Fibroblast of villous mesenchyme (primary cell): Measurements from ENCODE around the gene EPB41L3. TPM values are rescaled to one million over a fixed set of nuclear protein-coding genes. Genes with fewer than 3 reads are reported as not detected.

Experiments
- DNase-seq: peaks from one replicate; pipeline ENCODE4 v3.0.0-alpha.2; 2010; ENCODE audit warnings: low read depth
- H3K4me3 ChIP-seq: 2 replicates; pipeline ENCODE4 v1.5.1; 2011; ENCODE audit warnings: low read depth, mild to moderate bottlenecking, low read length
- total RNA-seq: library from RNA; depleted of rRNA; stranded (reverse); fragments of >200 nt; gene quantifications from 2 replicates; pipeline ENCODE4 v1.2.3, GENCODE V29; 2012
- TF ChIP-seq, protein P1 (sequence below): IDR thresholded peaks from 2 replicates; pipeline ENCODE4 v1.5.1; 2012; ENCODE audit warnings: low read depth, mild to moderate bottlenecking, low read length; ENCODE audit not compliant: insufficient read depth

The EPB41L3 gene
- total RNA-seq, 1 donor, result 0.43 TPM

DNA sequence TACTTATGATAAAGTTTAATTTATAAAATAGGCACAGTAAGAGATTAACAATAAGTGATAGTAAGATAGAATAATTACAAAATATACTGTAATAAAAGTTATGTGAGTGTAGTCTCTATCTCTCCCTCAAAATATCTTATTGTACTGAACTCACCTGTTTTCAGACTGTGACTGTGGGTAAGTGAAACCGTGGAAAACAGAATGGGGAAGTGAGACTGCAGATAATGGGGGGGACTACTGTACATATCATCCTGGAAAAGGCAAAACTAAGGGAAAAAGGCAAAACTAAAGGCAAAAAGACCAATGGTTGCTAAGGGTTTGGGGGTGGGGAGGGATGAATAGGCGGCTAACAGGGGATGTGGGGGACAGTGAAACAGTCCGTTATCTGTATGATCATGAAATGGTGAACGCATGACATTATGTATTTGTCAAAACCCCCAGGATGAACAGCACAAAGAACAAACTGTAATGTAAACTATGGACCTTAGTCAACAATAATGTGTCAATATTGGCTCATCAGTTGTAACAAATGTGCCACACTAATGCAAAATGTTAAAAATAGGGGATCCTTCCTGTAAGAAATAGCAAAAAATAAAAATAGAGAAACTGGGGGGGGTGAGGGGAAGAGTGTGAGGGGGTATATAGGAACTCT is 93.8 kb downstream of the EPB41L3 start:
- H3K4me3 ChIP-seq, result no peak overlapping the region
- TF ChIP-seq, protein P1, sequence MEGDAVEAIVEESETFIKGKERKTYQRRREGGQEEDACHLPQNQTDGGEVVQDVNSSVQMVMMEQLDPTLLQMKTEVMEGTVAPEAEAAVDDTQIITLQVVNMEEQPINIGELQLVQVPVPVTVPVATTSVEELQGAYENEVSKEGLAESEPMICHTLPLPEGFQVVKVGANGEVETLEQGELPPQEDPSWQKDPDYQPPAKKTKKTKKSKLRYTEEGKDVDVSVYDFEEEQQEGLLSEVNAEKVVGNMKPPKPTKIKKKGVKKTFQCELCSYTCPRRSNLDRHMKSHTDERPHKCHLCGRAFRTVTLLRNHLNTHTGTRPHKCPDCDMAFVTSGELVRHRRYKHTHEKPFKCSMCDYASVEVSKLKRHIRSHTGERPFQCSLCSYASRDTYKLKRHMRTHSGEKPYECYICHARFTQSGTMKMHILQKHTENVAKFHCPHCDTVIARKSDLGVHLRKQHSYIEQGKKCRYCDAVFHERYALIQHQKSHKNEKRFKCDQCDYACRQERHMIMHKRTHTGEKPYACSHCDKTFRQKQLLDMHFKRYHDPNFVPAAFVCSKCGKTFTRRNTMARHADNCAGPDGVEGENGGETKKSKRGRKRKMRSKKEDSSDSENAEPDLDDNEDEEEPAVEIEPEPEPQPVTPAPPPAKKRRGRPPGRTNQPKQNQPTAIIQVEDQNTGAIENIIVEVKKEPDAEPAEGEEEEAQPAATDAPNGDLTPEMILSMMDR, result no peak
- DNase-seq, result no peak

- no peak for DNase-seq
- no peak overlapping the region for H3K4me3 ChIP-seq
- TF ChIP-seq, protein P1, result no peak
Measured at GRCh38 chr18:5447442-5447841, 96.4 kb downstream of the EPB41L3 start.

GRCh38 chr18:5444847-5445246 is 99.0 kb downstream of the EPB41L3 start:
- no peak overlapping the region for H3K4me3 ChIP-seq
- no peak for DNase-seq
- TF ChIP-seq, protein P1, result no peak

GRCh38 chr18:5444269-5444668 is 99.5 kb downstream of the EPB41L3 start:
- TF ChIP-seq, protein P1, result no peak
- DNase-seq, result no peak
- no peak overlapping the region for H3K4me3 ChIP-seq

DNA sequence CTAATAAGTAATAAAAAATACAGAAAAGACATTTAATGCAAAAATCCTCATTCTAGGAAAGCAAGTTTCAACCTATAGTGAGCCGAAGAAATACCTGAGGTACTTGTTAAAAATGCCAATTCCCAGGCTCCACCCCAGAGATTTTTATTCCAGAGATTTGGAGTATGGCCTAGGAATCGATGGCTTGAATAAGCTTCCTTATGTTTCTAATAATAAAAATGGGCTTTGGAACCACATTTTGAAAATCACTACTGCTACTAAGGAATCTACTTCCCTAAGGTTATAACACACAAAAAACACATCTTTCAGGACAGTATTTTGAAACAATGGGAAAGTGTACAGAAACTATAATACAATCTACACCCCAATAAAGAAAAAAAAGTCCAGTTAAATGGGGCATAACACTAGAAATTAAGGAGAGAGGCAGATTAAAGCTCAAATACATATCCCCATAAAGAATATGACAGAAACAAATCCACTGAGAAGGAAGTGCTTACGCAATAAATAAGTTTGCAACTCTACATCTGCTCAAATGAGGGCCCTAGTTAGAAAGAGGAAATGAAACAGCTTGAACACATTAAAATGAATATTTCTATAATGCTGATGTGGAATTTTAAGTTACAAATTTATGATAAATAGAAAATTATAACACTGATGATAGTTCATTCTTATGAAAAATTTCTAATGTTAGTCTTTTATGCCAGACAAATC is 103.7 kb downstream of the EPB41L3 start:
- no peak for DNase-seq
- TF ChIP-seq, protein P1, result no peak

DNA sequence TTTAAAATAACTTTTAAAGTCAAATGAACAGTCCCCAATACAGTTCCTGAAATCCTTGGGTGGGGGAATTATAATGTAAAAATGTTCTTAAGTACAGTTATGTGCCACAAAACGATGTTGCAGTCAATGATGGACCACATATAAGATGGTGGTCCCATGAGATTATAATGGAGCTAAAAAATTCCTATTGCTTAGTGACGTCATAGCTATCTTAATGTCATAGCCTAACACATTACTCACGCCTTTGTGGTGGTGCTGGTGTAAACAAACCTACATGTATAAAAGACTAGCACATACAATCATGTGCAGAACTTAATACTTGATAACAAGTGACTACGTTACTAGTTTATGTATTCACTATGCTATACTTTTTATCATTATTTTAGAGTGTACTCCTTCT is 109.4 kb downstream of the EPB41L3 start:
- DNase-seq, result no peak
- H3K4me3 ChIP-seq, result no peak overlapping the region
- TF ChIP-seq, protein P1, result no peak

More for the DNA sequence above, 103.7 kb downstream of the EPB41L3 start:
- H3K4me3 ChIP-seq, result no peak overlapping the region
